ENCODE data around the gene STAM2.
"Not testable (repeated sequence)": the region's sequence is repeated elsewhere in the genome, so short reads cannot be mapped to it uniquely, and the experiment has no call there.

Gene STAM2
- 34.5 to 62.3 (median 47.2) reads per million in 4 experiments for total RNA-seq

GRCh38 chr2:152175368-152176112, at the start of gene STAM2:
STAM2 (minus strand) TSS chr2:152175763; CDS start chr2:152175642, 121 bp downstream.
- peak; percentile 75 for DNase-seq

GRCh38 chr2:152223977-152224376, 48.4 kb upstream of the STAM2 start:
- no peak for DNase-seq

GRCh38 chr2:152222975-152223637, 47.5 kb upstream of the STAM2 start:
- DNase-seq: no peak

- no peak for DNase-seq
Observed at GRCh38 chr2:152221839-152222238, 46.3 kb upstream of the STAM2 start.

- DNase-seq: no peak
Observed at GRCh38 chr2:152219077-152219828, 43.7 kb upstream of the STAM2 start.

GRCh38 chr2:152201466-152201830, 25.9 kb upstream of the STAM2 start:
- DNase-seq: no peak

- DNase-seq: no peak
Observed at GRCh38 chr2:152200565-152201465, 25.3 kb upstream of the STAM2 start.

- no peak for DNase-seq
Observed at GRCh38 chr2:152200101-152200500, 24.5 kb upstream of the STAM2 start.

- no peak for DNase-seq
Observed at GRCh38 chr2:152198499-152198898, 22.9 kb upstream of the STAM2 start.

GRCh38 chr2:152197508-152198284, 22.1 kb upstream of the STAM2 start:
- not testable (repeated sequence) for DNase-seq

- DNase-seq: no peak
Observed at GRCh38 chr2:152189622-152190495, 14.3 kb upstream of the STAM2 start.

- not testable (repeated sequence) for DNase-seq
Observed at GRCh38 chr2:152186808-152187207, 11.2 kb upstream of the STAM2 start.

GRCh38 chr2:152186262-152186661, 10.7 kb upstream of the STAM2 start:
- DNase-seq: no peak

- no peak for DNase-seq
Observed at GRCh38 chr2:152183401-152184073, 8.0 kb upstream of the STAM2 start.

GRCh38 chr2:152177667-152178066, 2.1 kb upstream of the STAM2 start:
- DNase-seq: not testable (repeated sequence)

GRCh38 chr2:152176113-152176714, 651 bp upstream of the STAM2 start:
- DNase-seq: no peak

GRCh38 chr2:152175012-152175367, 573 bp downstream of the STAM2 start:
- no peak for DNase-seq

- DNase-seq: no peak
Observed at GRCh38 chr2:152174574-152174973, 989 bp downstream of the STAM2 start.

- DNase-seq: no peak
Observed at GRCh38 chr2:152173831-152174230, 1.7 kb downstream of the STAM2 start.

All from effector CD8-positive, alpha-beta T cell (primary cell).